Measurements from ENCODE around the gene CROCC2.

CROCC2 gene

GRCh38 chr2:240930631-240931318 lies 24.6 kb downstream of the CROCC2 start:
- H3K9ac ChIP-seq (ENCODE audit: low read depth, low read length): no peak overlapping the region
- no peak overlapping the region for H2AFZ ChIP-seq (ENCODE audit: low read depth, low read length)
- no peak overlapping the region for H3K27ac ChIP-seq (ENCODE audit: low read length)
- H3K4me1 ChIP-seq (ENCODE audit: insufficient read depth, low read length): no peaks in the 10 kb centered on the region
- no peak overlapping the region for H3K4me3 ChIP-seq (ENCODE audit: low read depth in 1 of 2, low read length in 2 of 2)
- no peaks in the 10 kb centered on the region for H3K79me2 ChIP-seq (ENCODE audit: insufficient read depth, low read length)
- no peaks in the 10 kb centered on the region for H3K27me3 ChIP-seq (ENCODE audit: insufficient read depth, low read length, poor library complexity)
- H3K36me3 ChIP-seq (ENCODE audit: insufficient read depth, low read length): no peaks in the 10 kb centered on the region
- no peak for ATAC-seq (ENCODE audit: insufficient read depth, low read depth)
- H4K20me1 ChIP-seq (ENCODE audit: insufficient read depth, low read length): peaks cover 15% of the 10 kb centered on the region; the same call in 1 of the 2 replicates
- DNase-seq: no peak
- TF ChIP-seq CTCF (IDR thresholded peaks at IDR 0.05; ENCODE audit: borderline replicate concordance, extremely low read depth, low read length, poor library complexity, severe bottlenecking): no peak
- no peak for TF ChIP-seq EZH2 (IDR thresholded peaks at IDR 0.05; ENCODE audit: borderline replicate concordance, low read depth, low read length, severe bottlenecking)
- no peak overlapping the region for H3K4me2 ChIP-seq (ENCODE audit: insufficient read depth, low read length)
- H3K9me3 ChIP-seq (ENCODE audit: insufficient read depth, low read length, severe bottlenecking): no peaks in the 10 kb centered on the region

GRCh38 chr2:240931319-240931949 lies 25.3 kb downstream of the CROCC2 start:
- TF ChIP-seq EZH2 (IDR thresholded peaks at IDR 0.05; ENCODE audit: borderline replicate concordance, low read depth, low read length, severe bottlenecking): no peak
- no peak for TF ChIP-seq CTCF (IDR thresholded peaks at IDR 0.05; ENCODE audit: borderline replicate concordance, extremely low read depth, low read length, poor library complexity, severe bottlenecking)
- no peaks in the 10 kb centered on the region for H3K36me3 ChIP-seq (ENCODE audit: insufficient read depth, low read length)
- H3K9me3 ChIP-seq (ENCODE audit: insufficient read depth, low read length, severe bottlenecking): no peaks in the 10 kb centered on the region
- no peak overlapping the region for H3K4me2 ChIP-seq (ENCODE audit: insufficient read depth, low read length)
- ATAC-seq (ENCODE audit: insufficient read depth, low read depth) (no peak), DNase-seq (no peak)
- no peak overlapping the region for H3K9ac ChIP-seq (ENCODE audit: low read depth, low read length)
- H3K79me2 ChIP-seq (ENCODE audit: insufficient read depth, low read length): no peaks in the 10 kb centered on the region
- H4K20me1 ChIP-seq (ENCODE audit: insufficient read depth, low read length): peaks cover 11% of the 10 kb centered on the region; the same call in 1 of the 2 replicates
- no peaks in the 10 kb centered on the region for H3K27me3 ChIP-seq (ENCODE audit: insufficient read depth, low read length, poor library complexity)
- H3K4me3 ChIP-seq (ENCODE audit: low read depth in 1 of 2, low read length in 2 of 2): no peak overlapping the region
- H3K4me1 ChIP-seq (ENCODE audit: insufficient read depth, low read length): no peaks in the 10 kb centered on the region
- no peak overlapping the region for H3K27ac ChIP-seq (ENCODE audit: low read length)
- no peak overlapping the region for H2AFZ ChIP-seq (ENCODE audit: low read depth, low read length)

- no peak overlapping the region for H2AFZ ChIP-seq (ENCODE audit: low read depth, low read length)
- no peak for ATAC-seq (ENCODE audit: insufficient read depth, low read depth)
- H3K4me2 ChIP-seq (ENCODE audit: insufficient read depth, low read length): no peak overlapping the region
- no peak for DNase-seq
- no peak overlapping the region for H3K27ac ChIP-seq (ENCODE audit: low read length)
- H3K9me3 ChIP-seq (ENCODE audit: insufficient read depth, low read length, severe bottlenecking): no peaks in the 10 kb centered on the region
- H3K36me3 ChIP-seq (ENCODE audit: insufficient read depth, low read length): no peaks in the 10 kb centered on the region
- no peaks in the 10 kb centered on the region for H3K27me3 ChIP-seq (ENCODE audit: insufficient read depth, low read length, poor library complexity)
- peaks cover 11% of the 10 kb centered on the region; the same call in 1 of the 2 replicates for H4K20me1 ChIP-seq (ENCODE audit: insufficient read depth, low read length)
- no peaks in the 10 kb centered on the region for H3K79me2 ChIP-seq (ENCODE audit: insufficient read depth, low read length)
- H3K4me3 ChIP-seq (ENCODE audit: low read depth in 1 of 2, low read length in 2 of 2): no peak overlapping the region
- TF ChIP-seq CTCF (IDR thresholded peaks at IDR 0.05; ENCODE audit: borderline replicate concordance, extremely low read depth, low read length, poor library complexity, severe bottlenecking) (no peak), EZH2 (IDR thresholded peaks at IDR 0.05; ENCODE audit: borderline replicate concordance, low read depth, low read length, severe bottlenecking) (no peak)
- H3K9ac ChIP-seq (ENCODE audit: low read depth, low read length): no peak overlapping the region
- no peaks in the 10 kb centered on the region for H3K4me1 ChIP-seq (ENCODE audit: insufficient read depth, low read length)
Observed at GRCh38 chr2:240932001-240932723, 26.0 kb downstream of the CROCC2 start.

Data from DND-41 (cell line).